PC-9 (cell line): ENCODE measurements around the gene KCNA5.

Source experiments
- CTCF ChIP-seq: fragments of 200-600 bp; sonication (generic); conservative IDR thresholded peaks from 2 replicates; pipeline ENCODE4 v1.6.1; 2017; ENCODE audit warnings: mixed run types, antibody characterized with exemption, mild to moderate bottlenecking, moderate library complexity
- EZH2 ChIP-seq: fragments of 200-600 bp; sonication (generic); IDR thresholded peaks from 2 replicates; pipeline ENCODE4 v1.8.0; 2017; ENCODE audit warnings: antibody characterized with exemption, low read depth

GRCh38 chr12:5088586-5089264 lies 45.0 kb downstream of the KCNA5 start:
- TF ChIP-seq EZH2: no peak
- TF ChIP-seq CTCF: no peak
